Measurements from ENCODE around the gene WDFY4. TPM values are rescaled to one million over a fixed set of nuclear protein-coding genes. Genes with fewer than 3 reads are reported as not detected.
A peak's percentile ranks its signal among the peaks of the same experiment; 100 is the strongest.

WDFY4 gene
- total RNA-seq, 6 donors from 2014 or later: 10.1 to 48.9 (median 32.1) TPM

- H3K27me3 ChIP-seq: no peaks in the 10 kb centered on the region
- ATAC-seq (ENCODE audit: low FRiP score in 2 of 2): no peak
- DNase-seq: peak in 1 of 2 donors; percentile 14
- H3K4me1 ChIP-seq: peaks cover 0 to 2% (median 0%) of the 10 kb centered on the region in 4 donors
- no peaks in the 10 kb centered on the region for H3K9me3 ChIP-seq
- no peak overlapping the region for H3K27ac ChIP-seq
- 100% methylated on average over 1 of the region's 1 CpG for WGBS, 2 donors
- no peaks in the 10 kb centered on the region for H3K36me3 ChIP-seq
- no peak overlapping the region for H3K4me3 ChIP-seq
- no peak for TF ChIP-seq POLR2AphosphoS5 (IDR thresholded peaks at IDR 0.05)
- TF ChIP-seq CTCF (IDR thresholded peaks at IDR 0.05): no peak
Observed at GRCh38 chr10:49029666-49030065, 345.0 kb downstream of the WDFY4 start.

Small RNAs within 50 kb of the gene (small RNA-seq; reads per million reads assigned to genes)
- 0 reads per million in 4 donors for gene MIR4294

Other genes with a start within 250 kb of the WDFY4 start
- 10 to 100 TPM in 1 of 6 donors, 1 to 10 TPM in 5; 1.4 to 25.1 (median 7.1) TPM for gene ARHGAP22, start 79.8 kb upstream of the WDFY4 start, total RNA-seq